Erythroblast (primary cell): Measurements from ENCODE around the gene RAB5IF.

ENCODE experiments used
- GATA1 ChIP-seq: IDR thresholded peaks from 2 replicates; pipeline ENCODE4 v1.6.1; 2011; ENCODE audit warnings: low read depth, mild to moderate bottlenecking, control low read depth, low read length, moderate library complexity
- POLR2A ChIP-seq: IDR thresholded peaks from 2 replicates; pipeline ENCODE4 v1.6.1; 2011; ENCODE audit warnings: mild to moderate bottlenecking, low read length

DNA sequence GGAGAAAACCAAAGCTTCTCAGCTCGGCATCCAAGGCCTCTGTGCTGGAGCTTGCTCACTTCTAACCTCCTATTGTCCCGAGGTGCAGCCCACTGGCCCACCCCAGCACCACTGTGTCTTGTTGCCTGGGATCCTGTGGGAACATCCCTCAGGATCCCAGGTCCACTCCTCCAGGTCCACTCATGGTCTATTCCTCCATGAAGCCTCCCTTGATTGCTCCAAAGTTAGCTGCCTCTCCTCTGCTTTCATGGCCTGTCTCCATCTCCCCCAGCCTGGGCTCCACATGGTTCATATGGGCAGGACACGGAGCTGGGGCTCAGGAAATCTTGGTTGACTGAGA is 26.5 kb downstream of the RAB5IF start:
- no peak for TF ChIP-seq POLR2A
- no peak for TF ChIP-seq GATA1
